NCI-H2227 treated with DMSO at 0.1 percent for 48 hours (cell line): ENCODE measurements around the gene EMP2.

Experiments
- DNase-seq: peaks from one replicate; lab custom pipeline; 2025; lab: John Stamatoyannopoulos, UW

Gene EMP2

DNA sequence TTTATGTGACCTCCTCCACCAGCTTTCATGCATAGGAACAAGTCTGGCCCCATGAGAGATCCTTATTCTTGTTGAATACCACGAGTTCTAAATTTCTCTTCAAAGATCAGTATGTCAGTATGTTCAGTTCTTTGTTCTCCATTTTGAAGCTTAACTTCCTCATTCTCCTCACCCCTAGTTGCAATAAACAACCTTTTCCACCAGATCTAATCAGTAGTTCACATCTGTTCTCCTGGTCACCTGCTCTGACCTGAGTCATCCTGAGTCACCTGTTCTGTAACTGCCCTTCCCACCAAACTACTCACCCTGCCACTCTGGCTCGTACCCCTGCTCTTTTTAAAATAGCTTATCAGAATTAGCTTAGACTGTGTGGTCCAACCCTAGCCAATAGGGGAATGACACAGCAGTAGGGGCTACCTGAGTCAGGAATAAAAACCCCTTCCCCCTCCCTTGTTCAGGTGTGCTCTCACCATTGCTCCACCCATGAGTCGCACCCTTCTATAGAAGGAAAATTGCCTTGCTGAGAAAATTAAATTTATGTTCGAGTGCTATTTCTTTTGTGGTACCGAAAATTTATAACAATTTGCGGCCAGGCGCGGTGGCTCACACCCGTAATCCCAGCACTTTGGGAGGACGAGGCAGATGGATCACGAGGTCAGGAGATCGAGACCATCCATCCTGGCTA is 94.6 kb downstream of the EMP2 start:
- no peak for DNase-seq

DNA sequence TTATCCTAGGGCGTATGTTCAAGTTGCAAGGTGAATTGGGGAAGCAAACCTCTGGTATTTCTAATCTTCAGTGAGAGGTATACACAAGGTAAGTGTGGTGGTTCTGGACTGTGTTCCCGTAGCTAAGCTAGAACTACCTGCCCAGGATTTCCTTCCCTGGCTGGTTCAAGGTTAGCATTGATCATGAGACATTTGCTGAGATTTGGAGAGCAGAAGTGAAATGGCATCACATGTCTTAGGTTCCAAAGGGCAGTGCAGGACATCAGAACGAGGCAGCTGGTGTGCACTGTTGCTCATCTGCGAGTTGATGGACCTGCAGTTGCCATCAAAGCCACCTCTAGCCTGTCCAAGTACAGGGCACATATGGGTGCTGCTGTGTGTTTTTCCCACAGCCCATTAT is 95.2 kb downstream of the EMP2 start:
- DNase-seq = no peak

DNA sequence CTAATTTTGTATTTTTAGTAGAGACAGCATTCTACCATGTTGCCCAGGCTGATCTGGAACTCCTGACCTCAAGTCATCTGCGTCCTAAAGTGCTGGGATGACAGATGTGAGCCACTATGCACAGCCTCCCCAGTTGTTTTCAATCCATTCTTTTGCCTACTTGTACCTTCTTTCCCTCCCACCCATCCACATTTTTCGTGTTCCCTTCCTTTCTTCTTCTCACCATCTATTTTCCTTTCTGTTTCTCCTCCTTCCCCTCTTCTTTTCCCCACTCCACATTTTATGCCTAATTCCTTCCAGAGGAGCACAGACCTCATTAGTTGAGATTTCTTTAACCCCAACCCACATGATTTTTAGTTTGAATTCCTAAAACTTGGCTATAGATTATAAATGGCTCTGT is 100.2 kb downstream of the EMP2 start:
- DNase-seq = no peak
